GM21619 (cell line): ENCODE results near the gene MIPEP.

Experiments used
- ATAC-seq: cut with Tn5 transposase; IDR thresholded peaks from one replicate; pipeline ENCODE4 v1.9.1; 2021; ENCODE audit not compliant: unreplicated experiment

MIPEP gene

DNA sequence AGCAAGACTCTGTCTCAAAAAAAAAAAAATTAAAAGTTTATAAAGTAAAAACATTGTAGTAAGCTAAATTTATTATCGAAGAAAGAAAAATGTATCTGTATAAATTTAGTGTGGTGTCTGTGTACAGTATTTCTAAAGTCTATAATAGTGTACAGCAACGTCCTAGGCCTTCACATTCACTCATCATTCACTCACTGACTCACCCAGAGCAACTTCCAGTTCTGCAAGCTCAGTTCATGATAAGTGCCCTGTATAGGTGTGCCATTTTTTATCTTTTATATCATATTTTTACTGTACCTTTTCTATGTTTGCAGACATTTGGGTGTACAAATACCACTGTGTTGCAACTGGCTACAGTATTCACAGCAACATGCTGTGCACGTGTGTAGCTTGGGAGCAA is 200.9 kb downstream of the MIPEP start:
- ATAC-seq = no peak

DNA sequence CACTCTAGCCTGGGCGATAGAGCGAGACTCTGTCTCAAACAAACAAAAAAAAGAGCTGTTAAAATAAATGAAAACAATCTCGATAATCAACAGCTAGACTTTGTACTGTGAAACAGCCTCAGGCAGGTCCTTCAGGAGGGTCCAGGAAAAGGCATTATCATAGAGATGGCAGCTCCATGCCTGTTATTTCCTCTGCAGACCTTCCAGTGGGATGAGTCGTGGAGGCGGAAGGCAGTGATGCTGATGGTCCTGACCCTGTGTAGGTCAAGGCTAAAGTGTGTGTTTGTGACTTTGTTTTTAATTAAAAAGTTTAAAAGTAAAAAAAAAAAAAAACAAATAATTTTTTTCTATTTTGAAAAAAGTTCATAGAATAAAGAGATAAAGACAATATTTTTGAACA is 201.6 kb downstream of the MIPEP start:
- ATAC-seq = no peak

DNA sequence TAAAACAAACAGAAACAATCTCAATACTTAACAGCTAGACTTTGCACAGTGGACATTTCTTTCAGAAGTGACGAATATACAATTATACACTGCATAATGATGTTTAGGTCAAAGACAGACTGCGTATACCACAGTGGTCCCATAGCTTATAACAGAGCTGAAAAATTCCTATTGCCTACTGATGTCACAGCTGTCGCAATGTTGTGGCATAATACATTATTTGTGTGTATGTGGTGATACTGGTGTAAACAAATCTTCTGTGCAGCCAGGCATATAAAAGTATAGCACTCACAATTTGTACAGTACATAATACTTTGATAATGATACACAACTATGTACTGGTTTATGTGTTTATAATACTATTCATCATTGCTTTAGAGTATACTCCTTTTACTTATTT is 202.3 kb downstream of the MIPEP start:
- ATAC-seq = no peak

DNA sequence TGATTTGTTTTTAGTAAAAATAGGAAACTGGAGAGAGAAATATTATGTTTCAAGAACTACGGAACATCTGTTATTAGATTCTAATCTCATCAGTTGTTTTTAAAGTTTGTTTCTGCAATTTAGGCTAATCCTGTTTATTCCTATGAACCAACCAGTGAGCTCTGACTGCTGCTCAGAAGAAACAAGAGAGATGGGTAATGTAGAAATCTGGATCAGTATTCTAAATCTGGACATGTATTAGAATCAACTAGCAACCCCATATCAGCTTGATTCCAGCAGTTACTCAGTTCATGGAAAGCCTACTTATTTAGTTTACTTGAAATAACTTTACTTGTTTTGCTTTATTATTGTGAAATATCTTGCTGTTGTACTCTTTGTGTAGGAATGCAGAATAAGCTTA is 203.8 kb downstream of the MIPEP start:
- no peak for ATAC-seq

DNA sequence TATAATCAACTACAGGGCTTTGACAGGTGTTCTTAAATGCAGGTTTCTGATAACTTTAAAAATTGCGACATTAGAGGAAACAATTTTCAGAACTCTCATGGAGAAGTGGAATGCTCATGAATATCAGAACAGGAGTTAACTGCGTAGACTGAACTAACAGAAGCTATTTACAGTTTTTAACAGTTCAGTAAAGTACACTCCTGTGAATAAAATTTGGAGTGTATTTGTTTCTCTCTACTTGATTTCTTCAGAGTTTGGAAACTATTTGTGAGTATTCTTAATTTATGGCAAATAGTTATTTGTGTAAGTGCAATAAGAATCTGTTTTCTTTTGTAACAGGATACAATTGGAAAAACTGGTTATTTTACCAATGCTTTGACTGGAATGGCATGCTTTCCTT is 204.6 kb downstream of the MIPEP start:
- no peak for ATAC-seq

DNA sequence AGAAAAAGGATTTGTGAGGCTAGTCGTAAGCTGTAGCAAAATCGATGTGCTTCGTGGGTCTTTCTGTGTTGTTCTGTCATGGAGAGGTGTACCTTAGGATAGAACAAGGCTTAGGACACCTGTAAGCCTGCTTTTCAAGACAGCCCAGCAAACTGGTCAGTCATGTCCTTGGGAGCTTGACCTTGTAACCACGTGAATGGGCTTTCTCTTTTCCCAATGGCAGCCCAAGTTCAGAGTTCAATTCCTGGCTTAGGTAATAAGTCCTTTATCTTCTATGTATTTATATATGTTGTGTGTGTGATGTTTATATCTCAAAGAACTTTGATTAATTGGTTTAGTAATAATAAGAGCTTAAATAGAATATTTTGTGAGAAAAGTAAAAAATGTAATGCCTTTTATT is 206.1 kb downstream of the MIPEP start:
- ATAC-seq = no peak

DNA sequence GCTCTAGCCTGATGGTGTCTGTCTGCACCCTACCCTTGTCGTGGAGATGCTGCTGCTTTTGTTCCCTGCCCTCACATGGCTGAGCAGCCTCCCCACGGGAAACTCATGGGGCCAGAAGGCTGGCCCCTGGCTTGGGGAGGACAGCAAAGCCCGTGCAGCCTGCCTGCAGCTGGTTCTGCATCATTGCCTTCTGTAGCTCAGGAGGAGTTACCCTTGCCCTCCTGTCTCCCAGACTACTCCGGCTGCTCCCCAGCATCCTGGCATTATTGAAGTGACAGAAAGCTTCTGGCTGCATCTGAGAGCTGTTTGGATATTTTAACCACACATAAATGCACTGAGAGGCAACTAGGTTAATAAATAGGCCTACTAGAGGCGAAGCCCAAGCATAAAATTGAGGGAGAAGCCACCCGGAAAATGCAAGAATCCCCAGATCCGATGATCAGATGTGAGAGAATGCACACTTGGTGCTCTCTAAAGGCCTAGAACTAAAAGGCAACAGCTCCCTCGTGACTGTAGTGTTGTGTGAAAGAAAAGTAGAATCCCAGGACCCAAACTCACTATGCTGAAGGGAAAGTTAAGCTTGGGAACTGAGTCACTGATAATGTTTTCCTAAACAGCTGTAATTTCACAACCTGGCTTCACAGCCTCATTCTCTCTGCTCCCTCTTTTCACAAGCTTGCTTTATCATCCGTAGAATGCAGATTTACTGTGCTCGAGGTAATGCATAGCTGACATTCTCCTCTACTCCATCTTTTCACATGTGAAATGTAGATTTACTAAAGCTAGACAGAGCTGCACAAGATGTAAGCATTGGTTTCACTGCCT is 208.1 kb downstream of the MIPEP start:
- no peak for ATAC-seq
